ENCODE data around the gene NT5M.
"Not testable (repeated sequence)": the region's sequence is repeated elsewhere in the genome, so short reads cannot be mapped to it uniquely, and the experiment has no call there.

The NT5M gene

DNA sequence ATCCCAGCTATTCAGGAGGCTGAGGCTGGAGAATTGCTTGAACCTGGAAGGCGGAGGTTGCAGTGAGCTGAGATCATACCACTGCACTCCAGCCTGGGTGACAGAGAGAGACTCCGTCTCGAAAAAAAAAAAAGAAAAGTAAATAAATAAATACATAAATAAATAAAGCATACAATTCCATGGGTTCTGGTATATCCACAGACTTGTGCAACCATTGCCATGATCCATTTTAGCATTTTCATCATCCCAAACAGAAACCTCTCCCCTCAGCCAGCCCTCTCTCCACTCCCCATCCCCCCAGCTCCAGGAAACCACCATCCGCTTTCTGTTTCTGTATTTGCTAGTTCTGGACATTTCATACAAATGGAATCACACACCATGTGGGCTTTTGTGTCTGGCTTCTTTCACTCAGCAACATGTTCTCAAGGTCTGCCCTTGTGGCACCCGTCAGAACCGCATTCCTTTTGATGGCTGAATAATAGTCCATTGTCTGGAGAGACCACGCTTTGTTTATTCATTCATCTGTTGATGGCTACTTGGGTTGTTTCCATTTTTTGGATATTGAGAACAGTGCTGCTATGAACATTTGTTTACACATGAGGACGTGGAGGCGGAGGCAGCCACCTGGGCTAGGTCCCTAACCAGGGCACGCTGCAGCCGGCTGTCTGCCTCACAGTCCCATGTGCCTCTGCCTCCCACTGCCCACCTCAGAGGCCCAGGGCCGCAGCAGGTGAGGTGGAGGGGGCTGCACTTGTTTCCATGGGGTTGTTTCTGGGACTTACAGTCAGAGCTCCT, 76.2 kb downstream of the NT5M start:
- DNase-seq: no peak

DNA sequence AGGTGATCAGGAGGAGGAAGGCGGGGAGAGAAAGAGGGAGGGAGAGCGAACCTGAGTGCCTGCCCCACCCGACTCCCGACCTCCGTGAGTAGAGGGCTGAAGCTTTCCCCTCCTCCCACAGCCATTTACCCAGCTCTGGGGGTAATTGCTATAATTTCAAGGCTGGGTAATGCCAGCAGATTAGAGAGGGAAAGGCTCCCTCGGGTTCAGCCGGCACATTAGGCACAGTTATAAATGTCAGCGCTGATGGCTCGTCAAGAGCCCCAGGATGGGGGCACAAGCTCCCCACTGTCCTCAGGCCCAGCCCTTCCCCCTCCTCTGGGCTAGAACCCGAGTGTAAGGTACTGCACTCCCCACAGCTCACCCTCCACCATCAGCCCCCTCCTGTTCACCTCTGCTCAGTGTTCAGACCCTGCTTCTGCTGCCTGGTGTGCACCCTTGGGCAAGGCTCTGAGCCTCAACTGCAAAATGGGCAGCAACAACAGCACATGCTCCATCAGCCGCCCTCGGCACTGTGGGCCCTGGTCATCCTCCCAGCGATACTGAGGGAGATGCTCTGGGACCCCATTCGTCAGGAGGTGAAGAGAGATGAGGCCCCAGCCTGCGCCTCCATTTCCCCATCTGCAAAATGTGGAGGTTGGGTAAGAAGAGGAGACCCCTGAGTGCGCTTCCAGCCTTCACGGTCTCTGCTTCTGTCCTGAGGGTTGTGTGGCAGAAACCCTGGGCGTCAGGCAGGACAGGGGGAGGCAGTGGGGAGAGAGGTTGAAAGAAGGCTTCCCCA, 77.2 kb downstream of the NT5M start:
- no peak for DNase-seq

DNA sequence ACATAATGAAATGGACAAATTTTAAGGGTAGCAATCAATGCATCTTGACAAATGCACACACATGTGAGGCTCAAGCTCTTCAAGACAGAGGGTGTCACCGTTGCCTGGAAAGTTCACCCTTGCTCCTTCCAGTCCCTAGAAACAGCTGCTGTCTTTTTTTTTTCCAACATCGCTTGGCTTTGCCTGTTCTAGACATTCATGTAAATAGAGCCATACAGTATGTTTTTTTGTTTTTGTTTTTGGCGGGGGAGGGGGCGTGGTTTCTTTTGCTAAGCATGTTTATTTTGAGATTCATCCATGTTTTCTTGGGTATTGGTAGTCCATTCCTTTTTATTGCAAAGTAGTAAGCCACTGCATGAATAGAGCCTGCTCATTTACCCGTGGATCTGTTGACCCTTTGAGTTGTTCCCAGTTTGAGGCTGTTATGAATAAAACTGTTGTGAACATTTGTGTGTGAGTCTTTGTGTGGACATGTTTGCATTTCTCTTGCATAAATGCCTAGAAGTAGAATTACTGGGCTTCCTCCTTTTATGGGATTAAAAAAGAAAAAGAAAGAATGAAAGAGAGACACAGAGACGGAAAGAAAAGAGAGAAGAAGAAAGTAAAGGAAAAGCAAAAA, 78.4 kb downstream of the NT5M start:
- DNase-seq: no peak

DNA sequence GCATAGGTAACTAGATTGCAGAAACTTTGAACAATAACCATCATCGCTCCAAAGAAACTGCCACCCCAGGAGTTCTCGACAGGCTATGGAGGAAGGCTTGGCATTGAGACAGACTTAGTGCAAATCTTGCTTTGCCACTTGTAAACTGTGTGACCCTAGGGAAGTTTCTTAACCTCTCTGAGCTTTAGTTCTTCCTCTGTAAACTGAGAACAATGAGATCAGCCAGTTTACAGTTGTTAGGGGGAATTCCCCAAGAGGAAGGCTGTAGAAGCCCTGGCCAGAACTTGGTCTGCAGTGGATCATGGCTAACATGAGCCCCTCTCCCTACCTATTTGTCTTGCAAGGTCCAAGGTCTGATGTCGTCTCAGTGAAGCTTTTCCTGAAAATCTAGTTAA, 78.9 kb downstream of the NT5M start:
- DNase-seq: no peak

DNA sequence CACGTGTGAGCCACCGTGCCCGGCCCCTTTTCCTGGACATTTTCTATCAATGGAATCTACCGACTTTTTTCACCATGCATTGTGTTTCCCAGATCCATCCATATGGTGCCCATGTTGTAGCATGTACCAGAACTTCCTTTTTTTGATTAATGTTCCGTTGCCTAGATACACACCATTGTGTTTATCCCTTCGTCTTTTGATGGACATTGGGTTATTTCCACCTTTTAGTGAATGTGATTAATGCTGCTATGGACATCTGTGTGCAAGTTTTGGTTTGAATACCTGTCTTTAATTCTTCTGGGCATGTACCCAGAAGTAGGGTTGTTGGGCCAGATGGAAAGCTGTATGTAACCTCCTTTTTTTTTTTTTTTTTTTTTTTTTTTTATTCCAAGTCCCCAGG, 79.8 kb downstream of the NT5M start:
- DNase-seq: no peak

DNA sequence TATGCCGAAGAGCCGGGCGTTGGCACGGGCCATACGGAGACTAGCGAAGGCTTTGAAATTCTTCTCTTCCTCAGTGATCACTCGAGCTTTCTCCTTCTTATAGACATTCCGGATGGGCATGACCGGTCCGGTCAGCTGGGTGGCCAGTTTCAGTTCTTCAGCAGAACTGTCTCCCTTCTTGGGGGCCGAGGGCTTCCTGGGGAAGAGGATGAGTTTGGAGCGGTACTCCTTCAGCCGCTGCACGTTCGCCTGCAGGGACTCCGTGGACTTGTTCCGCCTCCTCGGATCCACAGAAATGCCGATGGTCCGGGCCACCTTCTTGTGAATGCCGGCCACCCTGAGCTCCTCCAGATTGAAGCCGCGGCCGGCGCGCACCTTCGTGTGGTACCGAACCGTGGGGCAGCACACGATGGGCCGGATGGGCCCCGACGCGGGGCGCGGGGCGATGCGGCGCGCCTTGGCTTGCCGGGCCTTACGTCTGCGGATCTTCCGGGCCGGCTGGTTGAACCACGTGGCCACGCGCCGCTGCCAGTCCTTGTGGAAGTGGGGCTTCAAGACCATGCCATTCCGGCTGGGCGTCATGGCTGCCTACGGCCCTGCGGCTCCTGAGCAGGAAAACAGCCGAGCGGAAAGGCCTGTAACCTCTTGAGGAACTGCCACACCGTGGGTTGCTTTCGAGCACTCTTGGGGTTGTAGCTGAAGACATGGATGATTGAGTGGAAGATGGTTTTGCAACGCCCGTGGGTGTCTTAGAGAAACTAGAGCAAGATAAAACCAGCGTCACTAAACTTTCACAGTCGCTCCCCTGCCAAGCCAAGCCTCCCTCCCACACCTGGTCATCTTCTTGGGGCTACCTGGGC, 80.5 kb downstream of the NT5M start:
- DNase-seq: not testable (repeated sequence)

DNA sequence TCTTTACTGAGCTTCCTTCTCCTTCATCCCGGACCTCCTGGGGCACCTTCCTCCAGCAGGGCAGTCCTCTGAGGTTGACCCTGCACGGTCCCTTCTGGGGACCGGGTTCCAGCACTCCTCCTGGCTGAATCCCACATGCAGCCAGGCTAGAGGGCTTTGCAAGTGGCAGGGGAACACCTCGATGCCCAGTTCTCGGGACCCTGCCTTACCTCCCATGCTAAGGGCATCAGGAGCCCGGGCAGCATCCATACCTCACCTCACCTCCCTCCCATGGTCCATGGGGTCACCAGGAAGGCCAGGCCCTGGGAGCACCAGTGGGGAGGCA, 81.1 kb downstream of the NT5M start:
- no peak for DNase-seq

DNA sequence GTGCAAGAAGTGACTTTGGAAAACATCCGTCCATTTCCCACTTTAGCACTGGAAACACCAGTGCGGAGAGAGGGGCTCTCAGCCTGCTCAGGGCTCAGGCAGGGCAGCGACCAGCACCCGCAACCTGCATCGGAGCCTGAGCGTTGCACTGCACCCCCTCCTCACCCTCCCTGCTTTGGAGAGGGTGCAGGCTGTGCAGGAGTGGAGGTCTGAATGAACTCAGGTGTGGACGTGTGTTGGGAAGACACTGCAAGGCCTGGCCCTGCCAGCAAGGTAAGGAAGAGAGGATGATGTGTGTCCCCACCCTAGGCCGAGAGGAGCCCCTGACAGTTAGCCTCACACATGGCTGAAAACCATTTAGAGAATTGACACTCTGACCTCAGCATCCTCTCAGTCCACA, 81.8 kb downstream of the NT5M start:
- DNase-seq: no peak

DNA sequence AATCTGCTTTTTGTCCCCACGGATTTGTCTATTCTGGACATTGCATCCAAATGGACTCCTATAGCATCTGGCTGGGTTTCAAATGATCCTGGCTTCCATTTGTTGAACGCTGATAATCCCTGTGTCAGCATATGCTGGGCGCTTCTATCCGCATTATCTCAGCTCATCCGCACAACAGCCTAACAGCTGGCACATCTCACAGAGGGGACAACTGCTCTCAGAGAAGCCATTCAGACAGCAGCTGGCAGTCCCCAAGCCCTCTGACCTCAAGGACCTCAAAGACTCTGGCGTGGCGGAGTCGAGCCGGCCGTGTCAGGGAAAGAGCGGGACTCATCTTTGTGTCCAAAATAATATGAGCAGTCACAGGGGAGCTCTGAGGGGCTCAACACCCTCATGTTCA, 82.3 kb downstream of the NT5M start:
- no peak for DNase-seq

DNA sequence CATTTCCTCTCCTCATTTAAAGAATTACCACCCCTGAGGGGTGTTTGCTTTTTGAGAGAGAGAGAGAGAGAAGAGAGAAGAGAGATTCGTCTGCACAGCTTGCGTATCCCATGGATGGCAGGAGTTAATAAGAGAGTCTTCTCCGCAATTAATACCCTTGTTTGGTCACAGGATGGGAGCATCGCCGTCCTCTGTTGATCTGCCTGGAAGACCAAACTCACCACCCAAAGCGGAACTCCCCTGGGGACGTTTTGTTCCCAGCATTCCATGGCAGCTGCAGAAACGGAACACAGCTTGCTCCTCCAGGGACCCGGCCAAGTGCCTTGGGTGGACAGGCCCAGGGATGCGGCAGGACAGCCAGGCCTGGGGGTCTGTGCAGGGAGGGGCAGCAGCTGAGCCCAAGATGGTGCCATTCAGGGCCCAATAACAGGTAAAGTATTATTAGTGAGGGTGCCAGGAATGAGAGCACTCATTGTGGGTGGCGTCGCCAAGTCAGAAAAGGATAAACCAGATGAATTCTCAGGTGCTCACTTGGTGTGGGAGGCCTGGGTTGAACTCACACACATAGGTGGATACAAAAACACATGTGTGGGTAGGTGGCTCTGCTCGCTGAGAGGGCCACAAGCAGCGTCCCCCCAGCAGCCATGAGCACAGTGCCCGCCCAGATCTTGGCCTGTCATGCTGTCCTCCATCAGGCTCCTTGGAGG, 83.1 kb downstream of the NT5M start:
- no peak for DNase-seq

DNA sequence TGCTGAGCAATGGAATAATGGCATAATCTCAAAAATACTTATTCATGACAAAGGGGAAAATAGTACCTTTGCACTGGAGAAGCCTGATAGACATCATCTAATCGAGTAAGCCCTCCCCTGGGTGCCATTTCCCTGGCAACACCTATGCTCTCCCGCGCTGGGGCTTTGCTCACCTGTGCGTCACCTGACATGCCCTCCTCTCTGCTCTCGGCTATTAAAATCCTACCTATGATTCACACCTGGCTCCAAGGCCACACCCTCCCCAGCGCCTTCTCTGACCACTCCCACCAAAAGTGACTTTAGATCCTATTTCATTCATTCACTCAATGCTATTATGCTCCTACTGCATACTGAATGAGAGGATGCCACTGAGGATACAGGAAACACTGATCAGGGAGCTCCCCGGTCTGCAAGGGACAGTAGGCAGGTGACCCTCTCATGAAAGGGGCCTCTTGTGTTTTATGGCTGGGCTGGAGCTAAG, 83.9 kb downstream of the NT5M start:
- peak; percentile 85 for DNase-seq

DNA sequence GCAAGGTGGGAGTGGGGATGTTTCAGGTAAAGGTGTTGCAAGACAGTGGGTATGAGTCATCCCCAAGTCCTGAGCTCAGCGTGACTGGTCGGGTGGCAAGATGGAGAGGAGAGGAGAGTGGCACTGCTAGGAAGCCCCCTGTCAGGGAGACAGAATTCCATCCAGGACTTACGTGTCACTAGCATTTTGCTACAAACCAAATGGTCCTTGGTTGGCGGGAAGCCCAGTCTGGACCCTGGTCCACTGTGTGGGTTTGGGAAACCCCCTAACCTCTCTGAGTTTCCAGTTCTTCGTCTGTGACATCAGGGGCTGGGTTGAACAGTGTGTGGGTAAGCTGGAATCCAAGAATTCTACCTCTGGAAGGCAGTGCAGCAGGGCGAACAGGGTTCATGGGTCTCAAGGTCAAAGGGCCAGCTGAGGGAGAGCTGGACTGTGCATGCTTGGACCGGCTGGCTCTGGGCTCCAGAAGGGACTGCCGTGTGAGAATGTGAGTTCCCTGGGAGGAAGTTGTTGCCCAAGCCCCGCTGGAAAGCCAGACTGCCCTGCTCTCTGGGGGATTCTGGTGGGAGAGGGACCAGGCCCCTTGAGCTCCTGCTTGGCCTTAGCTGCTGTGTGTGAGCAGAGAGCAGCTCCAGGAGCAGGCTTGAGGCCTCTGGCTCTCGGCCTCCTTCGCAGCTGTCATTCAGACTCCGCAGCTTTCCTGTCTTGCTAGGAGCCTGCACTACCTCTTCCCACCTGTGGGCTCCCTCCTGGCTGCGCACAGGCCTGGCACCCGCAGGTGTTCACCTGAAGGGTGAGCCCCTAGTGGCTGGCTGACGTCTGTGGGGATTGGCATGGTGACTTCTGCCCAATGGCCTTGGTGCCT, 84.6 kb downstream of the NT5M start:
- DNase-seq: peak; percentile 81

DNA sequence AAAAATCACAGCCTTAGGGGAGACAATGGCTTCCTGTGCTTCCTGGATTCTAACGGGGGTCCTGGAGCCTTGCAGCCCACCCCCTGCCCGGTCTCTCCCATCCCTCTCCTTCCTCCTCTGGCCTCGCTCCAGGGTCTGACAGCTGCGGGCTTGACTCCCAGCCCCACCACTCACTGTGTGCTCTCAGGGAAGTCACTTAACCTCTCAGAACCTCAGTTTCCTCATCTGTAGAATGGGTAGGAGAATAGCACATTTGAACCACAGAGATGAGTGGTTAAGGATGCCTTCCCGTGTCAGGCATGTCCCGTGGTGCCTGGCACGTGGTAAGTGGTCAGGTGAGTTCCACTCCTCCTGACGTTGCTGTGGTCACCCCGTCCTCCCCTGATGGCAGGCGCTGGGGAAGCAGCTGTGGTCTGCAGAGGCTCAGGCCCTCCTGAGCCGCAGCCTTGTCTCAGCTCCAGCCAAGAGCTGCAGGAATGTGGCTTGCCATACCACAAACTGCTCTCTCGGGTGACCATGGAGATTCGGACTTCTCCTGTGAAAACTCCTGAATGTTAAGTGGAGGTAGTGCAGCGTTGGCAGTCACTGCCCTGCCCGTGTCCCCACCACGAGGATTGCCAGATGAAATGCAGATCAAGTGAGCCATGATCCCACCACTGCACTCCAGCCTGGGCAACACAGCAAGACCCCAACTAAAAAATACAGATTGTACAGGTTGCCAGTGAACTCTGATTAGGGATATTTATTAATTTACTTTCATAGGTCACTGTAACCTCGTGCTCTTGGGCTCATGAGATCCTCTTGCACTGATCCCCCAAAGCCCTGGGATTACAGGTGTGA, 85.7 kb downstream of the NT5M start:
- no peak for DNase-seq

DNA sequence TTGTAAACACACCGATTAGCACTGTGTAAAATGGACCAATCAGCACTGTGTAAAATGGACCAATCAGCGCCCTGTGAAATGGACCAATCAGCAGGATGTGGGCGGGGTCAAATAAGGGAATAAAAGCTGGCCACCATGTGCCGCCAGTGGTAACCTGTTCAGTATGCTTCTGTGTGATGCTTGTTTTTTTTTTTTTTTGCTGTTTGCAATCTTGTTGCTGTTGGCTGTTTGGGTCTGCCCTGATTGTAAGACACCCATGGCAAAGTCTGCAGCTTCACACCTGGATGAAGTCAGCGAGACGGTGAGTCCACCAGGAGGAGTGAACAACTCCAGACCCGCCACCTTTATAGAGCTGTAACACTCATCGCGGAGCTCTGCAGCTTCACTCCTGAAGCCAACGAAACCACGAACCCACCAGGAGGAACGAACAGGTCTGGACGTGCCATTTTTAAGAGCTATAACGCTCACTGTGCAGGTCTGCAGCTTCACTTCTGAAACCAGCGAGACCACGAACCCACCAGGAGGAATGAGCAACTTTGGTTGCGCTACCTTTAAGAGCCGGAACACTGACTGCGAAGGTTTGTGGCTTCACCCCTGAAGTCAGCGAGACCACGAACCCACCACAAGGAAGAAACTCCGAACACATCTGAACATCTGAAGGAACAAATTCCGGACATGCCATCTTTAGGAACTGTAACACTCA, 88.6 kb downstream of the NT5M start:
- DNase-seq: no peak

DNA sequence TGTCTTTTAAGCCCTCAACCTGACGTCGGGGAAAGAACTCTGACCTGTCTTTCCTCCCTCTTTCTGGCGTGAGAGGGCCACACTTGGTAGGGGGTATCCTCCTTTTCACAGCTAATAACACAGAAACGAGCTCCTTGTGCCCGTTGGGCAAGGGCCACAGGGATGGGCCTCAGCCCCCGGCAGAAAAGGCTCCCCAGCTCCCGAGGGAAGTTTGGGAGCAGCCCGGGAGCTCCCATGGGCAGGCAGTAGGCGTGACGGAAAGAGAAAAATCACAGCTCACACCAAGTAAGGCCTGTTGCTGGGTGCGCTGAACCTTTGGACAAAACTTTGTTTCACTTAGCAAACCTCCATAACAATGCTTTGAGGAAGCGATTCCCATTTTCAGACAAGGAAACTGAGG, 90.8 kb downstream of the NT5M start:
- DNase-seq: no peak

DNA sequence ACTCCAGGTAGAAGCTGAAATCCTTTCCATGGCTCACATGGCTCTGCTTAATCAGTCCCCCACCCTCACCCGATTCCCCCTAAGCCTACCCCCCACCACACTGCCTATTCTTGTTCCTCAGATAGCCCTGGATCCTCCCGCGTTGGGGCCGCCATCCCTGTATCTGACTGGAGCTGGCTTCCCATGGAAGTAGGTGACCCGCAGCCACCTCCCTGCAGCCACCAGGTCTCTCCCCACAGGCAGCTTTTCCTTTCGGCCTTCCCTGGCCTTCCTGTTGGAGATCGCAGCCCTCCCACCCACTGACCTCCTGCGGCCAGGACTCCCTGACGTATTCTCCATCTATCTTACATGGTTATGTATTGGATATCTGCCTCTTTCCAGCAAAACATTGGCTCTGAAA, 91.3 kb downstream of the NT5M start:
- DNase-seq: no peak

DNA sequence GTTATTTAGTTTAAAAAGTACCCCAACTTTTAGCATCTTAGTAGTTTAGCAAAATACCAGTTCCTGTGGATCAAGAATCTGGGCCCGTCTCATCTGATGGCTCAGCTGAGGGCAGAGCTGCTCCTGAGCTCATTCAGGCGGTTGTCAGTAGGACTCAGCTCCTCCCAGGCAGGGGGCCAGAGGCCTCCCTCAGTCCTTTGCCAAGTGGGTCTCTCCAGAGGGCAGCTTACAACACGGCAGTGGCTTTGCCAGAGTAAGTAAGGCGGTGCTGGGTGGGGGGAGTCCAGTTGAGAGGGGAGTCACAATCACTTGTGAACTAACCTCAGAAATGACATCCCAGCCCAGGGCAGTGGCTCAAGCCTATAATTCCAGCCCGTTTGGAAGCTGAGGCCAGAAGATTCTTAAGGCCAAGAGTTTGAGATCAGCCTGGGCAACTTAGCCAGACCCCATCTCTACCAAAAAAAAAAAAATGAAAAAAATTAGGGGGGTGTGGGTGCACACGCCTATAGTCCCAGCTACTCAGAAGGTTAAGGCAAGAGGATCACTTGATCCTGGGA, 92.2 kb downstream of the NT5M start:
- DNase-seq: no peak

DNA sequence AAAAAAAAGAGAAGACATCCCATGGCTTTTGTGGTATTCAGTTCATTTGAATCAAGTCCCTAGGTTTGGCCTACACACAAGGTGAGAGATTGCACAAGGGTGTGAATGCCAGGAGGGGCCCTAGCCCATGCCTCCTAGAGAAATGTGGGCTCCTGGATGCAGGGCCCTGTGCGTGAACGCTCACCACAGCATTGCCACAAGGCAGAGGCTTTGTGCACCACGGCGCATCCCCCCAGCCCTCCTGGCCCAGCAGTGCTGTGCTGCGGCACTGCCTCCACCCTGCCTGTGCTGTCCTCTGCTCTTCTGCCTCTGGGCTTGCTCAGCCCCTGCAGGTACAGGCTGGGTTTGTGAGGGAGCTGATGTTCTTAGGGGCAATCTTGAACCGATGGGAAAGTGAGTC, 92.7 kb downstream of the NT5M start:
- DNase-seq: no peak
